IMR-90 (cell line): ENCODE measurements around the gene RALGAPA1. TPM values are rescaled to one million over a fixed set of nuclear protein-coding genes. Genes with fewer than 3 reads are reported as not detected.

Source experiments
- ATAC-seq: fragments of 200-7000 bp; cut with Tn5 transposase; 2 replicates; pipeline ENCODE4 v1.9.1; 2020; ENCODE audit warnings: low read depth, mild to moderate bottlenecking, moderate library complexity
- BruUV-seq: library from RNA; stranded (reverse); fragments of 400-500 nt; replicated peaks from 2 replicates; lab custom pipeline; 2021; lab: Mats Ljungman, UMichigan
- CTCF ChIA-PET: fragments of 300-600 bp; formaldehyde crosslinking; extraction: SDS; loops from one replicate; lab custom pipeline; 2021; ENCODE audit warnings: antibody characterized with exemption; lab: Yijun Ruan, JAX
- POLR2A ChIA-PET: fragments of 300-600 bp; sonication (Branson Sonifier 250); formaldehyde crosslinking; loops from one replicate; lab custom pipeline; 2022; ENCODE audit warnings: antibody characterized with exemption; ENCODE audit not compliant: unreplicated experiment; lab: Charles Lee
- DNase-seq: peaks from one replicate; pipeline ENCODE4 v3.0.0; 2013
- H2AFZ ChIP-seq: replicated peaks from 2 replicates; pipeline ENCODE3; 2013; ENCODE audit warnings: low read length, mild to moderate bottlenecking; ENCODE audit not compliant: poor library complexity
- H2AK5ac ChIP-seq: 2 replicates; pipeline ENCODE4 v1.6.1; 2013; ENCODE audit warnings: low read depth, low read length, inconsistent platforms
- H2AK9ac ChIP-seq: replicated peaks from 2 replicates; pipeline ENCODE3; 2013; ENCODE audit warnings: mild to moderate bottlenecking, low read depth, low read length, moderate library complexity; ENCODE audit not compliant: poor library complexity
- H2BK120ac ChIP-seq: 2 replicates; pipeline ENCODE4 v1.6.1; 2013; ENCODE audit warnings: low read depth, low read length, inconsistent platforms
- H2BK15ac ChIP-seq: 3 replicates; pipeline ENCODE4 v1.6.1; 2013; ENCODE audit warnings: low read depth, low read length, inconsistent platforms
- H2BK20ac ChIP-seq: 2 replicates; pipeline ENCODE4 v1.6.1; 2013; ENCODE audit warnings: low read depth, mild to moderate bottlenecking, inconsistent platforms, low read length, moderate library complexity
- H2BK5ac ChIP-seq: 2 replicates; pipeline ENCODE4 v1.6.1; 2013; ENCODE audit warnings: mild to moderate bottlenecking, low read depth, low read length, inconsistent platforms; ENCODE audit not compliant: poor library complexity, severe bottlenecking
- H3K14ac ChIP-seq: replicated peaks from 2 replicates; pipeline ENCODE4 v1.6.1; 2013; ENCODE audit warnings: low read depth, low read length, inconsistent platforms
- H3K18ac ChIP-seq: 2 replicates; pipeline ENCODE4 v1.6.1; 2013; ENCODE audit warnings: low read depth, low read length, control low read depth
- H3K23ac ChIP-seq: 2 replicates; pipeline ENCODE4 v1.6.1; 2013; ENCODE audit warnings: low read depth, low read length, inconsistent platforms
- H3K27ac ChIP-seq: 2 replicates; pipeline ENCODE4 v1.5.1; 2013; ENCODE audit warnings: mild to moderate bottlenecking, control low read depth, low read length; ENCODE audit not compliant: insufficient read depth
- H3K27me3 ChIP-seq: 2 replicates; pipeline ENCODE4 v1.6.1; 2013; ENCODE audit warnings: low read length; ENCODE audit not compliant: control insufficient read depth, insufficient read depth
- H3K36me3 ChIP-seq: 2 replicates; pipeline ENCODE4 v1.6.1; 2013; ENCODE audit warnings: low read length, mixed read lengths; ENCODE audit not compliant: control insufficient read depth, insufficient read depth
- H3K4ac ChIP-seq: 2 replicates; pipeline ENCODE4 v1.6.1; 2013; ENCODE audit warnings: low read depth, low read length, inconsistent platforms
- H3K4me1 ChIP-seq: 2 replicates; pipeline ENCODE4 v1.6.1; 2013; ENCODE audit warnings: low read length, mixed read lengths; ENCODE audit not compliant: control insufficient read depth, insufficient read depth
- H3K4me2 ChIP-seq: 2 replicates; pipeline ENCODE4 v1.6.1; 2013; ENCODE audit warnings: low read depth, mild to moderate bottlenecking, control low read depth, low read length, moderate library complexity
- H3K4me3 ChIP-seq: 2 replicates; pipeline ENCODE4 v1.5.1; 2013; ENCODE audit warnings: low read depth, mild to moderate bottlenecking, control low read depth, low read length, moderate library complexity; ENCODE audit not compliant: insufficient read depth
- H3K56ac ChIP-seq: 2 replicates; pipeline ENCODE4 v1.6.1; 2013; ENCODE audit warnings: low read length, inconsistent platforms; ENCODE audit not compliant: insufficient read depth; ENCODE audit errors: extremely low read depth
- H3K79me1 ChIP-seq, 2 experiments: 2 replicates each; pipeline ENCODE4 v1.6.1; 2013; ENCODE audit warnings: low read length in 2 of 2, inconsistent platforms in 1 of 2, low read depth in 1 of 2
- H3K9ac ChIP-seq: 2 replicates; pipeline ENCODE4 v1.6.1; 2013; ENCODE audit warnings: low read depth, low read length, control low read depth
- H3K9me1 ChIP-seq: 2 replicates; pipeline ENCODE4 v1.6.1; 2013; ENCODE audit warnings: low read length, inconsistent platforms; ENCODE audit not compliant: insufficient read depth
- H3K9me3 ChIP-seq: 2 replicates; pipeline ENCODE4 v1.6.1; 2013; ENCODE audit warnings: low read length; ENCODE audit not compliant: control insufficient read depth, insufficient read depth
- H4K20me1 ChIP-seq: 2 replicates; pipeline ENCODE4 v1.6.1; 2013; ENCODE audit warnings: low read length, inconsistent platforms; ENCODE audit not compliant: insufficient read depth
- H4K5ac ChIP-seq: 2 replicates; pipeline ENCODE4 v1.6.1; 2013; ENCODE audit warnings: mild to moderate bottlenecking, low read depth, low read length, control low read depth
- H4K8ac ChIP-seq, 2 experiments: 2 replicates each; pipeline ENCODE4 v1.6.1; 2013; ENCODE audit warnings: low read depth in 2 of 2, low read length in 2 of 2, control low read depth in 1 of 2, inconsistent platforms in 1 of 2
- H4K91ac ChIP-seq: 2 replicates; pipeline ENCODE4 v1.6.1; 2013; ENCODE audit warnings: low read depth, low read length, inconsistent platforms; ENCODE audit not compliant: insufficient read depth
- BHLHE40 ChIP-seq: fragments of 150-350 bp; IDR thresholded peaks from 2 replicates; pipeline ENCODE4 v1.6.1; 2016; ENCODE audit warnings: mild to moderate bottlenecking, low read depth, low read length
- CEBPB ChIP-seq: IDR thresholded peaks from 2 replicates; pipeline ENCODE4 v1.6.1; 2012; ENCODE audit warnings: low read depth, low read length, improper control_type of control experiment
- CHD1 ChIP-seq: IDR thresholded peaks from 2 replicates; pipeline ENCODE4 v1.6.1; 2012; ENCODE audit warnings: low read depth, low read length, improper control_type of control experiment
- CTCF ChIP-seq: conservative IDR thresholded peaks from 2 replicates; pipeline ENCODE4 v1.5.1; 2012; ENCODE audit warnings: mild to moderate bottlenecking, low read depth, low read length, improper control_type of control experiment
- ELK1 ChIP-seq: fragments of 150-350 bp; IDR thresholded peaks from 2 replicates; pipeline ENCODE4 v1.6.1; 2016; ENCODE audit warnings: low read depth, mild to moderate bottlenecking, low read length, moderate library complexity, borderline replicate concordance
- FOS ChIP-seq: fragments of 150-350 bp; IDR thresholded peaks from 2 replicates; pipeline ENCODE4 v1.6.1; 2016; ENCODE audit warnings: low read depth, low read length
- MAFK ChIP-seq: IDR thresholded peaks from 2 replicates; pipeline ENCODE4 v1.6.1; 2012; ENCODE audit warnings: low read depth, low read length, improper control_type of control experiment
- MAZ ChIP-seq: IDR thresholded peaks from 2 replicates; pipeline ENCODE4 v1.6.1; 2012; ENCODE audit warnings: low read depth, mild to moderate bottlenecking, low read length, improper control_type of control experiment, moderate library complexity, borderline replicate concordance
- MXI1 ChIP-seq: IDR thresholded peaks from 2 replicates; pipeline ENCODE4 v1.6.1; 2012; ENCODE audit warnings: low read depth, mild to moderate bottlenecking, low read length, moderate library complexity, borderline replicate concordance
- NFE2L2 ChIP-seq: fragments of 150-350 bp; IDR thresholded peaks from 2 replicates; pipeline ENCODE4 v1.6.1; 2016; ENCODE audit warnings: low read depth, mild to moderate bottlenecking, low read length
- POLR2A ChIP-seq: IDR thresholded peaks from 2 replicates; pipeline ENCODE4 v1.6.1; 2012; ENCODE audit warnings: mild to moderate bottlenecking, low read depth, low read length
- RAD21 ChIP-seq: IDR thresholded peaks from 2 replicates; pipeline ENCODE4 v1.6.1; 2012; ENCODE audit warnings: low read length, improper control_type of control experiment
- RCOR1 ChIP-seq: IDR thresholded peaks from 2 replicates; pipeline ENCODE4 v1.6.1; 2012; ENCODE audit warnings: mild to moderate bottlenecking, low read length, improper control_type of control experiment; ENCODE audit not compliant: insufficient replicate concordance
- RFX5 ChIP-seq: IDR thresholded peaks from 2 replicates; pipeline ENCODE4 v1.8.0; 2012; ENCODE audit warnings: low read depth, mild to moderate bottlenecking, low read length, moderate library complexity
- SMC3 ChIP-seq: fragments of 150-350 bp; IDR thresholded peaks from 2 replicates; pipeline ENCODE4 v1.6.1; 2016; ENCODE audit warnings: low read depth, mild to moderate bottlenecking, antibody characterized with exemption, low read length, moderate library complexity
- WGBS, 2 experiments: methylation state at CpG; one replicate each; pipeline versions ENCODE4 v1.1.5 to v1.1.7; 2013; ENCODE audit warnings: missing lambda C conversion rate in 2 of 2; ENCODE audit not compliant: insufficient read length in 1 of 2; ENCODE audit errors: extremely low coverage in 2 of 2; 5-methylcytosine and 5-hydroxymethylcytosine counted together
- dilution Hi-C: fragments of 300-500 bp; cut with HindIII; formaldehyde crosslinking; loops from one replicate; pipeline ENCODE4 v1.14.3; 2018; ENCODE audit warnings: low sequenced_read_pairs; ENCODE audit not compliant: unreplicated experiment
- in situ Hi-C: fragments of 300-500 bp; cut with MboI; formaldehyde crosslinking; loops from 3 replicates; pipeline ENCODE4 v1.14.3; 2019; ENCODE audit warnings: low sequenced_read_pairs, inconsistent platforms, mixed read lengths
- intact Hi-C: fragments of 100-400 bp; cut with micrococcal nuclease; formaldehyde crosslinking; loops from 2 replicates; pipeline ENCODE4 v1.10.0; 2022
- polyA plus RNA-seq, 3 experiments: library from polyadenylated mRNA; depleted of rRNA; stranded (reverse); fragments of >200 nt; gene quantifications; 2 replicates each; pipeline ENCODE4 v1.2.3, GENCODE V29; 2012; ENCODE audit warnings: low replicate concordance in 1 of 3
- total RNA-seq: library from RNA; depleted of rRNA; stranded (reverse); fragments of >200 nt; gene quantifications from 2 replicates; pipeline ENCODE4 v1.2.3, GENCODE V29; 2012
- TF ChIP-seq, protein P1 (sequence below): fragments of 150-350 bp; IDR thresholded peaks from 2 replicates; pipeline ENCODE4 v1.6.1; 2017; ENCODE audit warnings: mild to moderate bottlenecking, antibody characterized with exemption, low read length, low read depth

Gene RALGAPA1
- total and polyA plus RNA-seq, 2 of the 4 experiments (the other 2 are of a cell fraction), result 5.1 to 25.6 TPM

DNA sequence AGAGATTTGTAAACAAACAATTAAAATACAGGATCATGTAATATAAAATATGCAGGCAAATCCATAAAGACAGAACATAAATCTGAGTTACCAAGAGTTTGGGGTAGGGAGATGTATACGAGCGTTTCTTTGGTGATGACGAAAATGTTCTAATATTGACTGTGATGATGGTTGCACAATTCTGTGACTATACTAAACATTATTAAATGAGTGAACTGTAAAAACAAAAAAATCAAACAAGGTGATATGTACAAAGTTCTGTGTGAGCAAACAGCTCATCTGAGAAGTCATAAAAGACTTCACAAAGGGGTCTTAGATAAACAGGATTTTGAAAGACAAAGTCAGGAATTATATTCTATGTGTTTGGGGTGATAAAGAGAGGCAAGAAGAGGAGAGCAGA, 147.2 kb downstream of the RALGAPA1 start:
- Histone ChIP-seq H4K20me1 (no peaks in the 10 kb centered on the region), H2AK9ac (no peak overlapping the region), H2BK15ac (no peak overlapping the region), H3K14ac (no peak overlapping the region), H3K4me2 (no peak overlapping the region), H3K9me3 (no peaks in the 10 kb centered on the region), H3K9ac (no peak overlapping the region), H3K56ac (no peak overlapping the region), H3K9me1 (no peaks in the 10 kb centered on the region), H3K27ac (no peak overlapping the region), H4K8ac (no peak overlapping the region), H4K91ac (no peak overlapping the region), H3K4me1 (no peaks in the 10 kb centered on the region), H3K79me1 (no peaks in the 10 kb centered on the region), H3K23ac (no peak overlapping the region), H3K27me3 (no peaks in the 10 kb centered on the region), H2BK20ac (no peak overlapping the region), H3K4ac (no peak overlapping the region), H3K36me3 (peaks cover 6% of the 10 kb centered on the region), H4K5ac (no peak overlapping the region), H2BK120ac (no peak overlapping the region), H2BK5ac (no peak overlapping the region), H2AK5ac (no peak overlapping the region), H3K18ac (no peak overlapping the region), H2AFZ (no peak overlapping the region), H3K4me3 (no peak overlapping the region)
- no peak for TF ChIP-seq CHD1
- TF ChIP-seq RFX5, result no peak
- TF ChIP-seq MAFK, result no peak
- TF ChIP-seq MAZ, result no peak
- TF ChIP-seq CTCF, result no peak
- no peak for TF ChIP-seq RAD21
- TF ChIP-seq CEBPB, result no peak
- TF ChIP-seq FOS, result no peak
- no peak for TF ChIP-seq MXI1
- no peak for TF ChIP-seq RCOR1
- no peak for TF ChIP-seq SMC3
- no peak for TF ChIP-seq POLR2A
- TF ChIP-seq, protein P1, sequence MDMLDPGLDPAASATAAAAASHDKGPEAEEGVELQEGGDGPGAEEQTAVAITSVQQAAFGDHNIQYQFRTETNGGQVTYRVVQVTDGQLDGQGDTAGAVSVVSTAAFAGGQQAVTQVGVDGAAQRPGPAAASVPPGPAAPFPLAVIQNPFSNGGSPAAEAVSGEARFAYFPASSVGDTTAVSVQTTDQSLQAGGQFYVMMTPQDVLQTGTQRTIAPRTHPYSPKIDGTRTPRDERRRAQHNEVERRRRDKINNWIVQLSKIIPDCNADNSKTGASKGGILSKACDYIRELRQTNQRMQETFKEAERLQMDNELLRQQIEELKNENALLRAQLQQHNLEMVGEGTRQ, result no peak
- TF ChIP-seq ELK1, result no peak
- no peak for TF ChIP-seq NFE2L2
- TF ChIP-seq BHLHE40, result no peak
- dilution Hi-C loops (no loop called here), intact Hi-C loops (no loop called here), in situ Hi-C loops (no loop called here)
- ATAC-seq (no peak), DNase-seq (no peak)
- POLR2A ChIA-PET, result no interaction called here
- no CpG with 5 or more reads among the region's 3 CpGs for WGBS, 2 experiments
- no TSS peak for BruUV-seq
- CTCF ChIA-PET, result interaction anchor here (0.6 to 0.8 kb wide), 2 partner anchors 16 to 387 kb away, joined by 3 read pairs; no protein-coding TSS in a partner anchor
